ENCODE measurements around the gene ZNF485. TPM values are rescaled to one million over a fixed set of nuclear protein-coding genes. Genes with fewer than 3 reads are reported as not detected.

The ZNF485 gene
- polyA plus RNA-seq, 1 donor (not counting 4 experiments of a cell fraction or from before 2014, with no cell fraction given) = 4.3 TPM

GRCh38 chr10:43665054-43665453 lies 58.8 kb downstream of the ZNF485 start:
- Histone ChIP-seq H3K9ac (ENCODE audit: control insufficient read depth, extremely low read depth, insufficient read depth, low read length) (no peak overlapping the region), H3K9me1 (ENCODE audit: control insufficient read depth, extremely low read depth, insufficient read depth, low read length) (no peaks in the 10 kb centered on the region), H4K20me1 (ENCODE audit: control insufficient read depth, extremely low read depth, insufficient read depth, low read length) (no peaks in the 10 kb centered on the region), H3K4me1 (ENCODE audit: control insufficient read depth, extremely low read depth, insufficient read depth, low read length) (no peaks in the 10 kb centered on the region), H3K4me3 (ENCODE audit: control insufficient read depth in 2 of 3, extremely low read depth in 1 of 3, insufficient read depth in 2 of 3, low read depth in 1 of 3, low read length in 3 of 3) (no peak overlapping the region), H2AFZ (ENCODE audit: control insufficient read depth, low read length) (no peak overlapping the region), H3K79me2 (ENCODE audit: control insufficient read depth, insufficient read depth, low read length) (no peaks in the 10 kb centered on the region), H3K9me3 (ENCODE audit: control insufficient read depth, low read depth, low read length) (no peaks in the 10 kb centered on the region), H3K36me3 (ENCODE audit: control insufficient read depth in 2 of 2, extremely low read depth in 1 of 2, insufficient read depth in 2 of 2, low read length in 2 of 2) (no peaks in the 10 kb centered on the region), H3K4me2 (ENCODE audit: control insufficient read depth, extremely low read depth, insufficient read depth, low read depth, low read length) (no peak overlapping the region), H3K27ac (ENCODE audit: control insufficient read depth, insufficient read depth, low read length) (no peak overlapping the region), H3K27me3 (ENCODE audit: control insufficient read depth, extremely low read depth, insufficient read depth, low read length) (peaks cover 13% of the 10 kb centered on the region)
- DNase-seq (ENCODE audit: low read depth, low spot score) = no peak
- FAIRE-seq = no peak
- TF ChIP-seq EZH2 (IDR thresholded peaks at IDR 0.05; ENCODE audit: low read length) = no peak
- TF ChIP-seq, protein P1, sequence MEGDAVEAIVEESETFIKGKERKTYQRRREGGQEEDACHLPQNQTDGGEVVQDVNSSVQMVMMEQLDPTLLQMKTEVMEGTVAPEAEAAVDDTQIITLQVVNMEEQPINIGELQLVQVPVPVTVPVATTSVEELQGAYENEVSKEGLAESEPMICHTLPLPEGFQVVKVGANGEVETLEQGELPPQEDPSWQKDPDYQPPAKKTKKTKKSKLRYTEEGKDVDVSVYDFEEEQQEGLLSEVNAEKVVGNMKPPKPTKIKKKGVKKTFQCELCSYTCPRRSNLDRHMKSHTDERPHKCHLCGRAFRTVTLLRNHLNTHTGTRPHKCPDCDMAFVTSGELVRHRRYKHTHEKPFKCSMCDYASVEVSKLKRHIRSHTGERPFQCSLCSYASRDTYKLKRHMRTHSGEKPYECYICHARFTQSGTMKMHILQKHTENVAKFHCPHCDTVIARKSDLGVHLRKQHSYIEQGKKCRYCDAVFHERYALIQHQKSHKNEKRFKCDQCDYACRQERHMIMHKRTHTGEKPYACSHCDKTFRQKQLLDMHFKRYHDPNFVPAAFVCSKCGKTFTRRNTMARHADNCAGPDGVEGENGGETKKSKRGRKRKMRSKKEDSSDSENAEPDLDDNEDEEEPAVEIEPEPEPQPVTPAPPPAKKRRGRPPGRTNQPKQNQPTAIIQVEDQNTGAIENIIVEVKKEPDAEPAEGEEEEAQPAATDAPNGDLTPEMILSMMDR (optimal IDR thresholded peaks at IDR 0.05 in 1 of 3, IDR thresholded peaks at IDR 0.05 in 1 of 3, conservative IDR thresholded peaks at IDR 0.05 in 1 of 3; ENCODE audit: extremely low read depth in 1 of 3, insufficient read depth in 2 of 3, low read length in 3 of 3) = no peak
- dilution Hi-C loops (cut with MboI; ENCODE audit: extremely low pct_ligation_motif_present, low sequenced_read_pairs) = no loop called here

- Histone ChIP-seq H3K27me3 (ENCODE audit: control insufficient read depth, extremely low read depth, insufficient read depth, low read length) (peaks cover 13% of the 10 kb centered on the region), H2AFZ (ENCODE audit: control insufficient read depth, low read length) (no peak overlapping the region)
- no peak for FAIRE-seq
Measured at GRCh38 chr10:43666552-43666951, 60.3 kb downstream of the ZNF485 start.

More at GRCh38 chr10:43666552-43666951, 60.3 kb downstream of the ZNF485 start:
- Histone ChIP-seq H3K4me1 (ENCODE audit: control insufficient read depth, extremely low read depth, insufficient read depth, low read length) (no peaks in the 10 kb centered on the region), H3K27ac (ENCODE audit: control insufficient read depth, insufficient read depth, low read length) (no peak overlapping the region), H3K9me1 (ENCODE audit: control insufficient read depth, extremely low read depth, insufficient read depth, low read length) (no peaks in the 10 kb centered on the region), H3K9me3 (ENCODE audit: control insufficient read depth, low read depth, low read length) (no peaks in the 10 kb centered on the region), H3K9ac (ENCODE audit: control insufficient read depth, extremely low read depth, insufficient read depth, low read length) (no peak overlapping the region), H3K79me2 (ENCODE audit: control insufficient read depth, insufficient read depth, low read length) (no peaks in the 10 kb centered on the region), H3K36me3 (ENCODE audit: control insufficient read depth in 2 of 2, extremely low read depth in 1 of 2, insufficient read depth in 2 of 2, low read length in 2 of 2) (no peaks in the 10 kb centered on the region), H4K20me1 (ENCODE audit: control insufficient read depth, extremely low read depth, insufficient read depth, low read length) (no peaks in the 10 kb centered on the region), H3K4me2 (ENCODE audit: control insufficient read depth, extremely low read depth, insufficient read depth, low read depth, low read length) (no peak overlapping the region), H3K4me3 (ENCODE audit: control insufficient read depth in 2 of 3, extremely low read depth in 1 of 3, insufficient read depth in 2 of 3, low read depth in 1 of 3, low read length in 3 of 3) (no peak overlapping the region)
- DNase-seq (ENCODE audit: low read depth, low spot score) = no peak
- TF ChIP-seq, protein P1 (optimal IDR thresholded peaks at IDR 0.05 in 1 of 3, IDR thresholded peaks at IDR 0.05 in 1 of 3, conservative IDR thresholded peaks at IDR 0.05 in 1 of 3; ENCODE audit: extremely low read depth in 1 of 3, insufficient read depth in 2 of 3, low read length in 3 of 3) = no peak
- no peak for TF ChIP-seq EZH2 (IDR thresholded peaks at IDR 0.05; ENCODE audit: low read length)
- dilution Hi-C loops (cut with MboI; ENCODE audit: extremely low pct_ligation_motif_present, low sequenced_read_pairs) = no loop called here
